NT2/D1 (cell line): Measurements from ENCODE around the gene POLR1B.

ENCODE experiments used
- DNase-seq: peaks from one replicate; pipeline ENCODE4 v3.0.0-alpha.2; 2011; ENCODE audit warnings: low read depth, low spot score
- H3K27me3 ChIP-seq: 2 replicates; pipeline ENCODE4 v1.6.0; 2011; ENCODE audit warnings: mild to moderate bottlenecking; ENCODE audit not compliant: insufficient read length, insufficient read depth
- H3K36me3 ChIP-seq: 2 replicates; pipeline ENCODE4 v1.6.1; 2011; ENCODE audit warnings: mild to moderate bottlenecking, low read length, mixed read lengths; ENCODE audit not compliant: insufficient read depth, insufficient read length
- H3K4me1 ChIP-seq: 2 replicates; pipeline ENCODE4 v1.5.1; 2011; ENCODE audit not compliant: insufficient read depth, insufficient read length
- H3K4me3 ChIP-seq: 2 replicates; pipeline ENCODE4 v1.5.1; 2011; ENCODE audit warnings: low read depth; ENCODE audit not compliant: insufficient read length
- H3K9ac ChIP-seq: 2 replicates; pipeline ENCODE4 v1.6.0; 2011; ENCODE audit warnings: low read depth; ENCODE audit not compliant: insufficient read length
- H3K9me3 ChIP-seq: 2 replicates; pipeline ENCODE4 v1.5.1; 2011; ENCODE audit warnings: mild to moderate bottlenecking, low read length; ENCODE audit not compliant: insufficient read depth
- SUZ12 ChIP-seq: IDR thresholded peaks from 2 replicates; pipeline ENCODE4 v1.6.1; 2011; ENCODE audit not compliant: insufficient read length, insufficient read depth; ENCODE audit errors: extremely low read depth
- YY1 ChIP-seq: IDR thresholded peaks from 2 replicates; pipeline ENCODE4 v1.6.1; 2011; ENCODE audit not compliant: insufficient read length, insufficient read depth
- ZNF274 ChIP-seq: IDR thresholded peaks from 2 replicates; pipeline ENCODE4 v1.6.1; 2011; ENCODE audit warnings: mild to moderate bottlenecking, low read depth, low read length

POLR1B gene

DNA sequence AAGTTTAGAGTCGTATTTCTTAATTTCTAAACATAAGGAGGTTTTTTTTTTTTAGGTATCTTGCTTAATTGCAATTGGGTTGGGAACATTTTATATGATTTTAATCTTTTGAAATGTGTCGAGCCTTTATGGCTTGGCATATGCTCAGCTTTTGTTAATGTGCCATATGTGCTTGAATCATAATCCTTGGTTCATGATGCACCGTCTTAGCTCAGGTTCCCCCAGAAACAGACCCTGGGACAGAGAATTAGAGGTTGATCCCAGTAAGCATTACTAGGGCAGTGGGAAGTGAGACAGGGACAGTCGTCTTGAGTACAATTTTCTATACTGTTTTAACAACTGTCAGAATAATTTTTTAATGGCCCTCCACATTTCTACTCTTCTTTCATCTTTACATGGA lies 51.5 kb downstream of the POLR1B start:
- DNase-seq = no peak
- H3K36me3 ChIP-seq = peaks cover 21% of the 10 kb centered on the region
- H3K4me1 ChIP-seq = no peaks in the 10 kb centered on the region
- H3K9me3 ChIP-seq = peaks cover 8% of the 10 kb centered on the region
- no peaks in the 10 kb centered on the region for H3K27me3 ChIP-seq
- no peak overlapping the region for H3K4me3 ChIP-seq
- H3K9ac ChIP-seq = no peak overlapping the region
- TF ChIP-seq SUZ12 (no peak), ZNF274 (no peak), YY1 (no peak)

DNA sequence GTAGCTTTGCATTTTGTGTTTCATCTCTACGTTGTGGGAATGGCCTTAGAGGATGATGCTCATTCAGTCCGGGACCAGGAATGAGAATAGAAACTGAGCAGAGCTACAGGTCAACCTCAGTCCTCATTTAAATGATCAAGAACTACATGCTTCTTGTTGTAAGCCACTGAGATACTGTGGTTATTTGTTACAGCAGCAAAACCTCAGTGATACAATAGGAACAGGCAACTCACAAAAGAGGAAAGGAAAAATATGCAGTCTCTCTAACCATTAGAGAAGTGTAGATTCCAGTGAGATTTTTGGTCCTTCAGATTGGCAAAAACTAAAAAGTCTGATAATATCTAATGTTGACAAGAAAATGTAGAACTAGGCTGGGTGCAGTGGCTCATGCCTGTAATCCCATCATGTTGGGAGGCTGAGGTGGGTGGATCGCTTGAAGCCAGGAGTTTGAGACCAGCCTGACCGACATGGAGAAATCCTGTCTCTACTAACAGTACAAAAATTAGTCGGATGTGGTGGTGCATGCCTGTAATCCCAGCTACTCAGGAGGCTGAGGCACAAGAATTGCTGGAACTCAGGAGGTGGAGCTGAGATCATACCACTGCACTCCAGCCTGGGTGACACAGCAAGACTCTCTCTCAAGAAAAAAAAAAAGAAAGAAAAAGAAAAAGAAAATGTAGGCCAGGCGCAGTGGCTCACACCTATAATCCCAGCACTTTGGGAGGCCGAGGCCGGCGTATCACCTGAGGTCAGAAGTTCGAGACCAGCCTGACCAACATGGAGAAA lies 55.5 kb downstream of the POLR1B start:
- TF ChIP-seq SUZ12 (no peak), YY1 (no peak), ZNF274 (no peak)
- H3K9me3 ChIP-seq = peaks cover 8% of the 10 kb centered on the region
- DNase-seq = no peak

DNA sequence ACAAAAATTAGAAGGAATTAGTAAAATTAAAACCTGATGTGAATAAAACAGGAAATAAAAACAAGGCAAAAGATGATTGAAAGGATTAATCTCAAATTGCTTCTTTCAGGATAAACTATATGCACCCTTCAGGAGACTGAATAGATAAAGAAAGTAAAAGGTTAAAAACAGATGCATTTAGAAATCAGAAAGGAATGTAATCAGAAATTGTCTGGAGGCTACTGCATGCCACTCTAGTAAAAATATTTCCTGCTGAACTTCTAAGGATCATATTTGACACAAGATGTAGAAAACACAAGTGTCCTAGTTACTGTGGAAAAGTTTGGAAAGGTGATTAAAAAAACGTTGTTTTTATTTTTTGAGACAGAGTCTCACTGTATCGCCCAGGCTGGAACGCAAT lies 58.4 kb downstream of the POLR1B start:
- no peak overlapping the region for H3K9ac ChIP-seq
- H3K4me1 ChIP-seq = no peaks in the 10 kb centered on the region
- no peak for DNase-seq
- H3K36me3 ChIP-seq = no peaks in the 10 kb centered on the region
- H3K4me3 ChIP-seq = no peak overlapping the region
- H3K9me3 ChIP-seq = peaks cover 8% of the 10 kb centered on the region
- no peaks in the 10 kb centered on the region for H3K27me3 ChIP-seq
- no peak for TF ChIP-seq SUZ12
- TF ChIP-seq YY1 = no peak
- no peak for TF ChIP-seq ZNF274

More for the DNA sequence above, 55.5 kb downstream of the POLR1B start:
- Histone ChIP-seq H3K9ac (no peak overlapping the region), H3K4me3 (no peak overlapping the region), H3K4me1 (no peaks in the 10 kb centered on the region), H3K27me3 (no peaks in the 10 kb centered on the region), H3K36me3 (peaks cover 4% of the 10 kb centered on the region)

DNA sequence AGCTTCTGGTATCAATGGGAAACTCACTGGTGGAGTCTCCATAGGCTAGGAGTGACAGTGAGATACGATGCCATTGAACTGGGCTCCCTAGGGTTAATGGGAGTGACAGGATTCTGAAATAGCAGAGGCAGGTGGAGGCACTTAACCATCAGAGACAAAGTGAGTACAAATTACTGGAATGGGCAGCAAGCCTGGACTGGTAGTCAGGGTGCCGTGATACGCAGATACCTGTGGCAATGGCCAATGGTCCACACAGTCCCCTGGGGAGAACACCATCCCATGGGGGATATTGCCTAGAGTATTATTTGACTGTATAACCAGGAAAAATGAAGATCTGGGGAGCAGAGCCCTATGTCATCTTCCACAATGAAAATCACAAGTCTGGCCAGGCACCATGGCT lies 59.5 kb downstream of the POLR1B start:
- H3K36me3 ChIP-seq = no peaks in the 10 kb centered on the region
- no peak for DNase-seq
- TF ChIP-seq SUZ12 = no peak
- no peak for TF ChIP-seq YY1
- no peak for TF ChIP-seq ZNF274
- peaks cover 8% of the 10 kb centered on the region for H3K9me3 ChIP-seq
- H3K4me1 ChIP-seq = peaks cover under 1% of the 10 kb centered on the region
- no peak overlapping the region for H3K4me3 ChIP-seq
- no peak overlapping the region for H3K9ac ChIP-seq
- H3K27me3 ChIP-seq = no peaks in the 10 kb centered on the region

DNA sequence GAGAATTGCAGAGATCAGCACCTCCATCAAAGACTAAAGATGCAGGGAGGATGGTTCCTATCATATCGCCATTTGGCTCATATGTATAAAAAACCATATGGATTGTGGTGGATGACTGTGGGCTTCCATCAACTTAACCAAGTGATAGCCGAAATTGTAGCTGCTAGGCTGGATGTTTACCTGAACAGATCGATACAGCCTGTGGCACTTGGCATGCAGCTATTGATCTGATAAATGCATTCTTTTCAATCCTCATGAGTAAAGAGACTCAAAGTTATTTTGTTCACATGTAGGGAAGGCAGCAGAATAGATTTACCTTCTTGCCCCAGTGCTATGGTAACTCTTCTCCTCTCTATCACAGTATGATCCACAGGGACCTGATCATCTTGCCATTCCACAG lies 60.7 kb downstream of the POLR1B start:
- no peak for DNase-seq
- Histone ChIP-seq H3K9me3 (no peaks in the 10 kb centered on the region), H3K36me3 (no peaks in the 10 kb centered on the region), H3K9ac (no peak overlapping the region), H3K4me1 (peaks cover 2% of the 10 kb centered on the region), H3K27me3 (no peaks in the 10 kb centered on the region), H3K4me3 (no peak overlapping the region)
- TF ChIP-seq SUZ12 = no peak
- TF ChIP-seq ZNF274 = no peak
- no peak for TF ChIP-seq YY1

DNA sequence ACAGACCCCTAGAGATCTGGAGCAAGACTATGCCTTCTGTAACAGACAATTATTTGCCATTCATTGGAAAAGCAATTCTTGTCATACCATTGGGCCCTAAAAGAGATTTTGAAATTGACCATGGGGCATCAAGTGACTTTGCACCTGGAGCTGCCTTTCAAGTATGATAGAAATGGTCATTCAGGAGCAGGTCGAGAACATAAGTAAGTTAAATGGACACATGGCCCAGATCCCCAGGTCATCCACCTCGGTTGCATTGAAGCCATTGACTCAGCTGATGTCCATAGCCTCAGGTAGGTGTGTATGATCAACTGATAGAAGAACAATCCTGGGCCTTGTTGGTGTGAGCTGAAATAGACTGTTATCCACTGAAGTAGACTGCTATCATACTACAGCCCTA lies 61.5 kb downstream of the POLR1B start:
- H3K9me3 ChIP-seq = no peaks in the 10 kb centered on the region
- TF ChIP-seq YY1 (no peak), SUZ12 (no peak), ZNF274 (no peak)

DNA sequence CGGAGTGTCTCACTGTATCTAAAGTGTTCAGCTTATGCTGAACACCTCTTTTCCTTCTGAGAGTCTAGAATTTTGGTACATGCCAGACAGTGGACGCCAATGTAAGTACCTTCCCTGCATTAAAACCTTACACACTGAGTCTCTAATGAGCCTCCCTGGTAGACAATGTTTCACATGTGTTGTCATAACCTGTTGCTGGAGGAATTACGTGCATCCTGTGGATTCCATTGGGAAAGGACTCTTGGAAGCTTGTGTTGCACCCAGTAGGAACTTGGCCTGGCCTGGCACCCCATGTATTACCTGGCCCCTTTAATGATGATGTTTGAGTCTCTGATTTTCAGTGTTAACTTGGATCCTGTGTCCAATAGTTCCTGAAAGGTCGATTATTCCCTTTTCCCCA lies 62.7 kb downstream of the POLR1B start:
- Histone ChIP-seq H3K4me3 (no peak overlapping the region), H3K9ac (no peak overlapping the region), H3K9me3 (no peaks in the 10 kb centered on the region), H3K36me3 (no peaks in the 10 kb centered on the region), H3K27me3 (no peaks in the 10 kb centered on the region), H3K4me1 (peaks cover 2% of the 10 kb centered on the region)
- DNase-seq = no peak
- no peak for TF ChIP-seq YY1
- TF ChIP-seq ZNF274 = no peak
- TF ChIP-seq SUZ12 = no peak

More for the DNA sequence above, 61.5 kb downstream of the POLR1B start:
- H3K4me3 ChIP-seq = no peak overlapping the region
- no peaks in the 10 kb centered on the region for H3K27me3 ChIP-seq
- DNase-seq = no peak
- H3K36me3 ChIP-seq = no peaks in the 10 kb centered on the region
- peaks cover 2% of the 10 kb centered on the region for H3K4me1 ChIP-seq
- no peak overlapping the region for H3K9ac ChIP-seq

DNA sequence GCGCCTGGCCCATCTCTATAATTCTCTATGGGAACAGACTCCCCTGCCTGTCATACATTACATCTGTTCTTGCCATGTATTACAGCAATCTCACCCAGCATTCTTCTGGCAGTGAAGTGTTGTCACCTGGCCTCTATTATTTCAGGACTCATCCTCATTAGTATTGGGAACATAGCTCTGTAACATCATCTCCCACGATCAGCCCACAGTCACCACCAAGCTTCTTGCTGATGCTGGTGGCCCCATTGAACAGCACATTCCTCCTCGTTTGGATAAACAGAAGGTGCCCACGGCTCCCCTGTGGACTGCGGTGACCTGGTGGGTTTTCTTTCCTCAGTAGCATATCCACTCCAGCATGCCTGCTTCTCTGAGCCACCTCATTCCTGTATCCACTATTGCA lies 63.7 kb downstream of the POLR1B start:
- H3K27me3 ChIP-seq = no peaks in the 10 kb centered on the region
- H3K36me3 ChIP-seq = no peaks in the 10 kb centered on the region
- TF ChIP-seq ZNF274 (no peak), YY1 (no peak), SUZ12 (no peak)
- no peak for DNase-seq
- no peak overlapping the region for H3K4me3 ChIP-seq
- H3K4me1 ChIP-seq = peaks cover 2% of the 10 kb centered on the region
- no peaks in the 10 kb centered on the region for H3K9me3 ChIP-seq
- H3K9ac ChIP-seq = no peak overlapping the region
